HepG2 (cell line): Measurements from ENCODE around the gene SEC24A. TPM values are rescaled to one million over a fixed set of nuclear protein-coding genes. Genes with fewer than 3 reads are reported as not detected.

Experiments used
- ADNP ChIP-seq: sonication (generic); formaldehyde crosslinking; IDR thresholded peaks from 2 replicates; pipeline ENCODE4 v1.4.0; 2020; ENCODE audit warnings: missing genetic modification reagents
- BHLHE40 ChIP-seq: IDR thresholded peaks from 2 replicates; pipeline ENCODE4 v1.6.1; 2011; ENCODE audit warnings: low read length, improper control_type of control experiment
- GMEB1 ChIP-seq: sonication (generic); formaldehyde crosslinking; IDR thresholded peaks from 2 replicates; pipeline ENCODE4 v1.5.1; 2020; ENCODE audit warnings: missing genetic modification reagents, mild to moderate bottlenecking, borderline replicate concordance
- HNRNPUL1 ChIP-seq: fragments of 200-400 bp; formaldehyde crosslinking; IDR thresholded peaks from 2 replicates; pipeline ENCODE4 v1.6.1; 2017; ENCODE audit warnings: low read depth, mild to moderate bottlenecking, low read length, moderate library complexity
- KMT2A ChIP-seq: sonication (generic); formaldehyde crosslinking; IDR thresholded peaks from 2 replicates; pipeline ENCODE4 v1.4.0; 2020; ENCODE audit warnings: missing genetic modification reagents
- PAXIP1 ChIP-seq: sonication (generic); formaldehyde crosslinking; conservative IDR thresholded peaks from 2 replicates; pipeline ENCODE4 v1.4.0; 2020; ENCODE audit warnings: mild to moderate bottlenecking, missing genetic modification reagents, moderate library complexity
- POGK ChIP-seq: sonication (generic); formaldehyde crosslinking; conservative IDR thresholded peaks from 2 replicates; pipeline ENCODE4 v1.8.0; 2022; ENCODE audit warnings: mild to moderate bottlenecking, moderate library complexity, missing genetic modification reagents
- RERE ChIP-seq: IDR thresholded peaks from 2 replicates; pipeline ENCODE4 v1.6.1; 2016; ENCODE audit warnings: low read depth, missing genetic modification reagents, missing compliant biosample characterization
- RFXANK ChIP-seq: IDR thresholded peaks from 2 replicates; pipeline ENCODE4 v1.6.1; 2016
- SMYD3 ChIP-seq: sonication (generic); formaldehyde crosslinking; IDR thresholded peaks from 2 replicates; pipeline ENCODE4 v1.8.1; 2023; ENCODE audit warnings: mild to moderate bottlenecking, missing genetic modification reagents
- SNAPC5 ChIP-seq: sonication (generic); formaldehyde crosslinking; IDR thresholded peaks from 2 replicates; pipeline ENCODE4 v1.8.1; 2023; ENCODE audit warnings: mild to moderate bottlenecking, missing genetic modification reagents, borderline replicate concordance
- ZFYVE20 ChIP-seq: sonication (generic); formaldehyde crosslinking; IDR thresholded peaks from 2 replicates; pipeline ENCODE4 v1.8.0; 2023; ENCODE audit warnings: low read depth, mild to moderate bottlenecking, moderate library complexity, missing genetic modification reagents, borderline replicate concordance
- ZNF317 ChIP-seq: sonication (generic); formaldehyde crosslinking; IDR thresholded peaks from 2 replicates; pipeline ENCODE4 v1.5.0; 2020; ENCODE audit warnings: mild to moderate bottlenecking, missing genetic modification reagents
- ZNF747 ChIP-seq: sonication (generic); formaldehyde crosslinking; IDR thresholded peaks from 2 replicates; pipeline ENCODE4 v1.8.1; 2023; ENCODE audit warnings: missing genetic modification reagents, mild to moderate bottlenecking, borderline replicate concordance
- polyA plus RNA-seq, 8 experiments: library from polyadenylated mRNA; depleted of rRNA in 3 of 8; stranded (reverse) in 7 of 8; unstranded in 1 of 8; fragments of >200 nt; fragmentation: Illumina TruSeq in 4 of 8; extraction: Trizol in 4 of 8; gene quantifications; 2 replicates each; pipeline versions ENCODE4 v1.2.1 to v1.2.3, GENCODE V29; 2011 to 2016; ENCODE audit warnings: low read depth in 4 of 8, missing spikeins in 1 of 8, mixed read lengths in 1 of 8; ENCODE audit not compliant: insufficient read depth in 1 of 8
- total RNA-seq, 5 experiments: library from RNA; depleted of rRNA; stranded (reverse); fragments of >200 nt; fragmentation: Illumina TruSeq; extraction: Trizol; gene quantifications; 2 replicates each; pipeline ENCODE4 v1.2.3, GENCODE V29; 2016; ENCODE audit warnings: low read depth in 1 of 5

SEC24A gene
- total and polyA plus RNA-seq, 2 of the 13 experiments (the other 11 are each of a cell fraction or from before 2014, with no cell fraction given): 30.5 to 56.8 TPM

- TF ChIP-seq SMYD3 (CRISPR knock-in tag) (peak; percentile 85), ZNF317 (CRISPR knock-in tag) (no peak), ZNF747 (peak; percentile 95), ADNP (CRISPR knock-in tag) (peak; percentile 43; the same call in 1 of the 2 replicates), RERE (CRISPR knock-in tag) (0 out of 2 replicates have a peak, but pooled peaks have one; percentile 39), BHLHE40 (no peak; the same call in 1 of the 2 replicates), KMT2A (peak; percentile 99), POGK (CRISPR knock-in tag) (peak; percentile 93), GMEB1 (CRISPR knock-in tag) (peak; percentile 97), ZFYVE20 (CRISPR knock-in tag) (0 out of 2 replicates have a peak, but pooled peaks have one; percentile 69), PAXIP1 (CRISPR knock-in tag) (peak; percentile 62), RFXANK (CRISPR knock-in tag) (peak; percentile 38; the same call in 1 of the 2 replicates), HNRNPUL1 (peak; percentile 71), SNAPC5 (CRISPR knock-in tag) (no peak)
These were observed 110.1 kb downstream of the SEC24A start, which contains the start of gene DDX46 (continued) for GRCh38 chr5:134758504-134759341.
